Esophagus squamous epithelium (tissue), 4 donors: ENCODE results near the gene KCNK7.

Source experiments
- POLR2A ChIP-seq, 4 donors: fragments of 450-650 bp; IDR thresholded peaks; one replicate each; pipeline ENCODE4 v1.6.1; 2017; ENCODE audit warnings: antibody characterized with exemption in 4 of 4, mild to moderate bottlenecking in 4 of 4, moderate library complexity in 3 of 4
- TF ChIP-seq, protein P1 (sequence below), 6 experiments: fragments of 450-650 bp in 4 of 6; fragments of 200-600 bp in 2 of 6; sonication (generic) in 2 of 6; IDR thresholded peaks; one replicate each; pipeline ENCODE4 v1.5.1; 2016 to 2019; ENCODE audit warnings: antibody characterized with exemption in 6 of 6, mild to moderate bottlenecking in 4 of 6, moderate library complexity in 4 of 6

DNA sequence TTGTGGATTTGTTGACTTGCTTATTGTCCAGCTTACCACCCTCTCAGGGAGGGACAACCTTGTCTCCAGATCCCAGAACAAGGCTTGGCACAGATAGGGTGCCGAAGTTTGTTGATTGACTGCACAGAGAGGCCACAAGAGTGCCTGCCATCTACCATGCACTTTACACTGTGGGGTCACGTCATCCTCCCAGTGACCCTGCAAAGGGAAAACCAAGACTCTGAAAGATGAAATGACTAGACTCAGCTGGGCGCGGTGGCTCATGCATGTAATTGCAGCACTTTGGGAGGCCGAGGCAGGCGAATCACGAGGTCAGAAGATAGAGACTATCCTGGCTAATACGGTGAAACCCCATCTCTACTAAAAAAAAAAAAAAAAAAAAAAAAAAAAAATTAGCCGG is 32.8 kb downstream of the KCNK7 start:
- TF ChIP-seq, protein P1, sequence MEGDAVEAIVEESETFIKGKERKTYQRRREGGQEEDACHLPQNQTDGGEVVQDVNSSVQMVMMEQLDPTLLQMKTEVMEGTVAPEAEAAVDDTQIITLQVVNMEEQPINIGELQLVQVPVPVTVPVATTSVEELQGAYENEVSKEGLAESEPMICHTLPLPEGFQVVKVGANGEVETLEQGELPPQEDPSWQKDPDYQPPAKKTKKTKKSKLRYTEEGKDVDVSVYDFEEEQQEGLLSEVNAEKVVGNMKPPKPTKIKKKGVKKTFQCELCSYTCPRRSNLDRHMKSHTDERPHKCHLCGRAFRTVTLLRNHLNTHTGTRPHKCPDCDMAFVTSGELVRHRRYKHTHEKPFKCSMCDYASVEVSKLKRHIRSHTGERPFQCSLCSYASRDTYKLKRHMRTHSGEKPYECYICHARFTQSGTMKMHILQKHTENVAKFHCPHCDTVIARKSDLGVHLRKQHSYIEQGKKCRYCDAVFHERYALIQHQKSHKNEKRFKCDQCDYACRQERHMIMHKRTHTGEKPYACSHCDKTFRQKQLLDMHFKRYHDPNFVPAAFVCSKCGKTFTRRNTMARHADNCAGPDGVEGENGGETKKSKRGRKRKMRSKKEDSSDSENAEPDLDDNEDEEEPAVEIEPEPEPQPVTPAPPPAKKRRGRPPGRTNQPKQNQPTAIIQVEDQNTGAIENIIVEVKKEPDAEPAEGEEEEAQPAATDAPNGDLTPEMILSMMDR (IDR thresholded peaks at IDR 0.05): no peak
- TF ChIP-seq POLR2A (IDR thresholded peaks at IDR 0.05): no peak
